ENCODE measurements around the gene USP36. TPM values are rescaled to one million over a fixed set of nuclear protein-coding genes. Genes with fewer than 3 reads are reported as not detected.

Gene USP36
- total and polyA plus RNA-seq, 9 of the 15 experiments (the other 6 are each of a cell fraction or from before 2014, with no cell fraction given), result 6.4 to 72.8 (median 22.5) TPM

DNA sequence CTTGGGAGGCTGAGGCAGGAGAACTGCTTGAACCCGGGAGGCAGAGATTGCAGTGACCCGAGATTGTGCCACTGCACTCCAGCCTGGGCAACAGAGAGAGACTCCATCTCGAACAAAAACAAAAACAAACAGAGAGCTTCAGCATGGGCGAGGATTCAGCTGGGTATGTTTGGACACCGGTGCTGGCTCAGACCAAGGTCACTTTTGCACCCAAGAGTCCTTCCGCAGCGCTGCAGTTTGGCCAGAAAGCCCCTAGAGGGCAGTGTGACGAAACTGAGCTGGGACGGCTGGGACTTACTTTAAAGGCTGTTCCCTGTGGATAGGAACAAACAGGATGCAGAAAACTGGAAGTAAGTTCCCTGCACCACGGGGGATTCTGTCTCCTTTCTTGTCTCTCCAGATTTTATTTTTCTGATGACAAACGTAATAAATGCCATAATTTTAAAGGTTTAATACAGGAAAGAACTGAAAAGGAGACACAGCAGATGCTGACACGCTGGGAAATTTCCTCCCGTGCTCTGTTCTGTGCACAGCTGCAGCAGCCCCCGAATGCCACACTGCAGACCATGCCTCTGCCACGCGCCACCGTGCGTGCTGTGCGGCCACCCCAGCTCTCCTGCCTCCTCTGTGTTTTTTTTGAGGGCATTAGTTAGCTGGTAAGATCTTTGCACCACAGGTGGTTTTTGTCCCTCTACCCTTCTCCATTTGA is 25.2 kb upstream of the USP36 start (continued):
- TF ChIP-seq ZNF318 (IDR thresholded peaks at IDR 0.05; ENCODE audit: borderline replicate concordance in 1 of 2, low read depth in 1 of 2) (no peak), PRDM10 (IDR thresholded peaks at IDR 0.05; ENCODE audit: partially characterized antibody) (no peak), SMC3 (conservative IDR thresholded peaks at IDR 0.05; ENCODE audit: insufficient read depth, low read depth, low read length) (peak; percentile 54), ZFP36 (IDR thresholded peaks at IDR 0.05; ENCODE audit: low read depth, low read length, partially characterized antibody) (peak; percentile 14), STAT5B (CRISPR knock-in tag; IDR thresholded peaks at IDR 0.05) (no peak)

Measured in K562 (cell line).